ENCODE results near the gene FCHO2. TPM values are rescaled to one million over a fixed set of nuclear protein-coding genes. Genes with fewer than 3 reads are reported as not detected.

The FCHO2 gene
- total RNA-seq, 1 experiment from 2014 or later = 14.9 TPM

DNA sequence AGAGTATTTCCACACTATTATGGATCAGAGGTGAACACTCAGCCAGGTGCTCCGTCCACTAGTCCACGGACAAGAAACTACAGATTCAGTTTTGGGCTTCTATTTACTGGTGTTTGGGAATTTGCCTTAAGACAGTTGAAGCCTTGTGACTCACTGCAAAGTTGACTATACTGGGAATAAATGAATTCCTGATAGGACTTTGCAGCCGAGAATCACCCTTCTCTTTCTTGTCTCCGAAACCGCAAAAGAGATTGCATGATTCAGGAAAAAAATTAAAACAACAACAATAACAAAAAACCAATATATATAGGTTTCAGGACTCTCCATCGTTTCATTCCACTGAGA lies 165.2 kb downstream of the FCHO2 start (continued):
- TF ChIP-seq, protein P1, sequence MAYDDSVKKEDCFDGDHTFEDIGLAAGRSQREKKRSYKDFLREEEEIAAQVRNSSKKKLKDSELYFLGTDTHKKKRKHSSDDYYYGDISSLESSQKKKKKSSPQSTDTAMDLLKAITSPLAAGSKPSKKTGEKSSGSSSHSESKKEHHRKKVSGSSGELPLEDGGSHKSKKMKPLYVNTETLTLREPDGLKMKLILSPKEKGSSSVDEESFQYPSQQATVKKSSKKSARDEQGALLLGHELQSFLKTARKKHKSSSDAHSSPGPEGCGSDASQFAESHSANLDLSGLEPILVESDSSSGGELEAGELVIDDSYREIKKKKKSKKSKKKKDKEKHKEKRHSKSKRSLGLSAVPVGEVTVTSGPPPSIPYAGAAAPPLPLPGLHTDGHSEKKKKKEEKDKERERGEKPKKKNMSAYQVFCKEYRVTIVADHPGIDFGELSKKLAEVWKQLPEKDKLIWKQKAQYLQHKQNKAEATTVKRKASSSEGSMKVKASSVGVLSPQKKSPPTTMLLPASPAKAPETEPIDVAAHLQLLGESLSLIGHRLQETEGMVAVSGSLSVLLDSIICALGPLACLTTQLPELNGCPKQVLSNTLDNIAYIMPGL (CRISPR knock-in tag; IDR thresholded peaks at IDR 0.05) = no peak
- TF ChIP-seq MYBL2 (CRISPR knock-in tag; IDR thresholded peaks at IDR 0.05) (no peak), CREM (CRISPR knock-in tag; IDR thresholded peaks at IDR 0.05) (no peak), SMAD4 (CRISPR knock-in tag; IDR thresholded peaks at IDR 0.05) (no peak), ZNF263 (CRISPR knock-in tag; IDR thresholded peaks at IDR 0.05; ENCODE audit: low read depth) (no peak), NFE2L1 (CRISPR knock-in tag; IDR thresholded peaks at IDR 0.05) (no peak), FOXK1 (CRISPR knock-in tag; IDR thresholded peaks at IDR 0.05) (no peak)

DNA sequence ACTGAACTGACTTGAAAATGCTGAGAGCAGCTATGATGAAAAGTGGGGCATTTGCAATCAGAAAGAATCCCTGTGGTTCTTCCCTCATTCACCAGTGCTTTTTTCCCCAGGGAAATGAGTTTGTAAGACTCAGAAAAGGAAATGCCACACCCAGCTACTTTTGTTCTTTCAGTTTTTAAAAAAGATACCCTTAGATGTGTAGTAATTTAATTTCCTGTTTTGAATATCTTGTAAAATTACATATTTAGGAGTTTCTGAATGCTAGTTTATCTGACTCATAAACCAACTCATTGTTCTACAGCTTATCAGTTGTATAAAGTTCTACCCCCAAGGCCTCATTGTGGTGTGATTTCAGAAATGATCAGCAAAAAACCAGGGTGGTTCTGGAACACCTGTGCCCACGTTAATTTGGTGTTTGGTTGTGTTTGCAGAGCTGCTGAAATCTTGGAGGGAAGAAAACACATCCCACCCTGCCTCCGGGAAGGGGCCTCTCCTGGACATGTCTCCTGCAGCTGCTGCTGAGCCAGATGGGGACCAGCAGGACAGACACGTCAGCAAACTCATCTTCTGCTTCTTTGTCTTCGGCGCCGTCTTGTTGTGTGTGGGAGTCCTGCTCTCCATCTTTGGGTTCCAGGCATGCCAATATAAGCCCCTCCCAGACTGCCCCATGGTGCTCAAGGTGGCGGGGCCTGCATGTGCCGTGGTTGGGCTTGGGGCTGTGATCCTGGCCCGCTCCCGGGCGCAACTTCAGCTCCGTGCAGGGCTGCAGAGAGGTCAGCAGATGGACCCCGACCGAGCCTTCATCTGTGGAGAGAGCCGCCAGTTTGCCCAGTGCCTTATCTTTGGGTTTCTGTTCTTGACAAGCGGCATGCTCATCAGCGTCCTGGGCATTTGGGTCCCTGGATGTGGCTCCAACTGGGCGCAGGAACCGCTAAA lies 167.3 kb downstream of the FCHO2 start:
- no peak overlapping the region for H3K4me3 Mint-ChIP-seq
- DNase-seq (ENCODE audit: low spot score) (peak; percentile 49), ATAC-seq (peak; percentile 34)
- peaks cover 53% of the 10 kb centered on the region for H3K27me3 Mint-ChIP-seq (ENCODE audit: low read depth)
- no peaks in the 10 kb centered on the region for H3K36me3 Mint-ChIP-seq
- no peaks in the 10 kb centered on the region for H3K9me3 Mint-ChIP-seq
- POLR2A ChIA-PET = interaction anchor here (0.5 kb wide), 1 partner anchor 17 kb away, joined by 3 read pairs; no protein-coding TSS in a partner anchor
- H3K27ac Mint-ChIP-seq = no peak overlapping the region
- H3K4me1 Mint-ChIP-seq = peaks cover 38% of the 10 kb centered on the region
- no peak for TF ChIP-seq IRF2 (CRISPR knock-in tag; IDR thresholded peaks at IDR 0.05; ENCODE audit: borderline replicate concordance, low read depth)
- TF ChIP-seq, protein P2, sequence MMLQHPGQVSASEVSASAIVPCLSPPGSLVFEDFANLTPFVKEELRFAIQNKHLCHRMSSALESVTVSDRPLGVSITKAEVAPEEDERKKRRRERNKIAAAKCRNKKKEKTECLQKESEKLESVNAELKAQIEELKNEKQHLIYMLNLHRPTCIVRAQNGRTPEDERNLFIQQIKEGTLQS (CRISPR knock-in tag; conservative IDR thresholded peaks at IDR 0.05) = no peak
- no peak for TF ChIP-seq ZNF219 (CRISPR knock-in tag; IDR thresholded peaks at IDR 0.05; ENCODE audit: borderline replicate concordance)
- no peak for TF ChIP-seq MYBL2 (CRISPR knock-in tag; IDR thresholded peaks at IDR 0.05)
- TF ChIP-seq E2F4 (CRISPR knock-in tag; IDR thresholded peaks at IDR 0.05; ENCODE audit: borderline replicate concordance, low read depth) = no peak
- no peak for TF ChIP-seq AR (CRISPR knock-in tag; IDR thresholded peaks at IDR 0.05)
- TF ChIP-seq NFE2L1 (CRISPR knock-in tag; IDR thresholded peaks at IDR 0.05) = no peak
- TF ChIP-seq PRRX2 (CRISPR knock-in tag; IDR thresholded peaks at IDR 0.05) = no peak
- TF ChIP-seq CBFB (CRISPR knock-in tag; IDR thresholded peaks at IDR 0.05; ENCODE audit: low read depth) = no peak
- TF ChIP-seq ELF4 (CRISPR knock-in tag; IDR thresholded peaks at IDR 0.05; ENCODE audit: low read depth) = no peak
- no peak for TF ChIP-seq ZNF671 (CRISPR knock-in tag; IDR thresholded peaks at IDR 0.05)
- TF ChIP-seq, protein P3, sequence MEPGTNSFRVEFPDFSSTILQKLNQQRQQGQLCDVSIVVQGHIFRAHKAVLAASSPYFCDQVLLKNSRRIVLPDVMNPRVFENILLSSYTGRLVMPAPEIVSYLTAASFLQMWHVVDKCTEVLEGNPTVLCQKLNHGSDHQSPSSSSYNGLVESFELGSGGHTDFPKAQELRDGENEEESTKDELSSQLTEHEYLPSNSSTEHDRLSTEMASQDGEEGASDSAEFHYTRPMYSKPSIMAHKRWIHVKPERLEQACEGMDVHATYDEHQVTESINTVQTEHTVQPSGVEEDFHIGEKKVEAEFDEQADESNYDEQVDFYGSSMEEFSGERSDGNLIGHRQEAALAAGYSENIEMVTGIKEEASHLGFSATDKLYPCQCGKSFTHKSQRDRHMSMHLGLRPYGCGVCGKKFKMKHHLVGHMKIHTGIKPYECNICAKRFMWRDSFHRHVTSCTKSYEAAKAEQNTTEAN (CRISPR knock-in tag; IDR thresholded peaks at IDR 0.05) = no peak
- no peak for TF ChIP-seq ETV6 (CRISPR knock-in tag; IDR thresholded peaks at IDR 0.05)
- no peak for TF ChIP-seq TP53 (CRISPR knock-in tag; IDR thresholded peaks at IDR 0.05)
- no peak for TF ChIP-seq ZNF532 (CRISPR knock-in tag; IDR thresholded peaks at IDR 0.05; ENCODE audit: borderline replicate concordance)
- TF ChIP-seq NR2C2 (CRISPR knock-in tag; IDR thresholded peaks at IDR 0.05) = no peak
- no peak for TF ChIP-seq ATF2 (CRISPR knock-in tag; IDR thresholded peaks at IDR 0.05; ENCODE audit: borderline replicate concordance, low read depth)
- no peak for TF ChIP-seq SMAD4 (CRISPR knock-in tag; IDR thresholded peaks at IDR 0.05)
- CTCF ChIA-PET = interaction anchor here (0.7 to 1.4 kb wide), 2 partner anchors 12 to 79 kb away, joined by 3 to 5 read pairs; no protein-coding TSS in a partner anchor
